MCF 10A (cell line): Measurements from ENCODE around the gene CAMTA1. TPM values are rescaled to one million over a fixed set of nuclear protein-coding genes. Genes with fewer than 3 reads are reported as not detected.
"Not testable (repeated sequence)": the region's sequence is repeated elsewhere in the genome, so short reads cannot be mapped to it uniquely, and the experiment has no call there.

ENCODE experiments used
- BruUV-seq: library from RNA; stranded (reverse); fragments of 400-500 nt; replicated peaks from 2 replicates; lab custom pipeline; 2021; lab: Mats Ljungman, UMichigan
- CTCF ChIA-PET: fragments of 300-600 bp; sonication (Branson Sonifier 250); formaldehyde crosslinking; extraction: SDS; loops from one replicate; lab custom pipeline; 2021; ENCODE audit warnings: antibody characterized with exemption, inconsistent platforms; lab: Yijun Ruan, JAX
- POLR2A ChIA-PET: fragments of 300-600, 350-650 bp; sonication (Branson Sonifier 250); formaldehyde crosslinking; extraction: SDS; loops from one replicate; lab custom pipeline; 2020; ENCODE audit warnings: antibody characterized with exemption, inconsistent platforms; lab: Yijun Ruan, JAX
- DNase-seq: peaks from one replicate; pipeline ENCODE4 v3.0.0-alpha.2; 2018; ENCODE audit not compliant: unreplicated experiment
- H3K27ac Mint-ChIP-seq: one replicate; pipeline ENCODE4 v1.8.0; 2022; ENCODE audit warnings: mild to moderate bottlenecking, low read depth, mixed read lengths; ENCODE audit not compliant: unreplicated experiment
- H3K27me3 Mint-ChIP-seq: one replicate; pipeline ENCODE4 v1.8.0; 2022; ENCODE audit warnings: mixed read lengths; ENCODE audit not compliant: insufficient read depth, unreplicated experiment
- H3K36me3 Mint-ChIP-seq: one replicate; pipeline ENCODE4 v1.8.0; 2022; ENCODE audit warnings: mild to moderate bottlenecking, moderate library complexity, mixed read lengths; ENCODE audit not compliant: insufficient read depth, unreplicated experiment
- H3K4me1 Mint-ChIP-seq: one replicate; pipeline ENCODE4 v1.8.0; 2022; ENCODE audit warnings: mixed read lengths; ENCODE audit not compliant: insufficient read depth, unreplicated experiment
- H3K4me3 Mint-ChIP-seq: one replicate; pipeline ENCODE4 v1.8.0; 2022; ENCODE audit warnings: mild to moderate bottlenecking, moderate library complexity, mixed read lengths; ENCODE audit not compliant: unreplicated experiment
- H3K9me3 Mint-ChIP-seq: one replicate; pipeline ENCODE4 v1.8.0; 2022; ENCODE audit warnings: mixed read lengths; ENCODE audit not compliant: unreplicated experiment
- intact Hi-C: fragments of 100-400 bp; cut with micrococcal nuclease; formaldehyde crosslinking; loops from 2 replicates; pipeline ENCODE4 v1.14.1; 2022
- total RNA-seq: library from RNA; stranded (reverse); gene quantifications from 2 replicates; pipeline ENCODE4 v1.2.3, GENCODE V29; 2022
- TF ChIP-seq, protein P1 (sequence below): fragments of 200-600 bp; IDR thresholded peaks from one replicate; pipeline ENCODE4 v1.8.0; 2022; ENCODE audit warnings: antibody characterized with exemption, mild to moderate bottlenecking; ENCODE audit not compliant: unreplicated experiment

The CAMTA1 gene
- total RNA-seq, 1 experiment from 2014 or later: 74.1 TPM

- Mint-ChIP-seq H3K36me3 (no peaks in the 10 kb centered on the region), H3K27me3 (peaks cover 44% of the 10 kb centered on the region), H3K4me1 (peaks cover 8% of the 10 kb centered on the region), H3K4me3 (no peak overlapping the region), H3K27ac (no peak overlapping the region), H3K9me3 (no peaks in the 10 kb centered on the region)
- BruUV-seq: no TSS peak
- TF ChIP-seq, protein P1, sequence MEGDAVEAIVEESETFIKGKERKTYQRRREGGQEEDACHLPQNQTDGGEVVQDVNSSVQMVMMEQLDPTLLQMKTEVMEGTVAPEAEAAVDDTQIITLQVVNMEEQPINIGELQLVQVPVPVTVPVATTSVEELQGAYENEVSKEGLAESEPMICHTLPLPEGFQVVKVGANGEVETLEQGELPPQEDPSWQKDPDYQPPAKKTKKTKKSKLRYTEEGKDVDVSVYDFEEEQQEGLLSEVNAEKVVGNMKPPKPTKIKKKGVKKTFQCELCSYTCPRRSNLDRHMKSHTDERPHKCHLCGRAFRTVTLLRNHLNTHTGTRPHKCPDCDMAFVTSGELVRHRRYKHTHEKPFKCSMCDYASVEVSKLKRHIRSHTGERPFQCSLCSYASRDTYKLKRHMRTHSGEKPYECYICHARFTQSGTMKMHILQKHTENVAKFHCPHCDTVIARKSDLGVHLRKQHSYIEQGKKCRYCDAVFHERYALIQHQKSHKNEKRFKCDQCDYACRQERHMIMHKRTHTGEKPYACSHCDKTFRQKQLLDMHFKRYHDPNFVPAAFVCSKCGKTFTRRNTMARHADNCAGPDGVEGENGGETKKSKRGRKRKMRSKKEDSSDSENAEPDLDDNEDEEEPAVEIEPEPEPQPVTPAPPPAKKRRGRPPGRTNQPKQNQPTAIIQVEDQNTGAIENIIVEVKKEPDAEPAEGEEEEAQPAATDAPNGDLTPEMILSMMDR: no peak
- POLR2A ChIA-PET: no interaction called here
- DNase-seq: no peak
- intact Hi-C loops: no loop called here
- CTCF ChIA-PET: interaction anchor here (1.1 to 1.2 kb wide), 2 partner anchors 8 to 14 kb away, joined by 3 read pairs; no protein-coding TSS in a partner anchor
Observed at GRCh38 chr1:7136166-7136953, 351.1 kb downstream of the CAMTA1 start.

DNA sequence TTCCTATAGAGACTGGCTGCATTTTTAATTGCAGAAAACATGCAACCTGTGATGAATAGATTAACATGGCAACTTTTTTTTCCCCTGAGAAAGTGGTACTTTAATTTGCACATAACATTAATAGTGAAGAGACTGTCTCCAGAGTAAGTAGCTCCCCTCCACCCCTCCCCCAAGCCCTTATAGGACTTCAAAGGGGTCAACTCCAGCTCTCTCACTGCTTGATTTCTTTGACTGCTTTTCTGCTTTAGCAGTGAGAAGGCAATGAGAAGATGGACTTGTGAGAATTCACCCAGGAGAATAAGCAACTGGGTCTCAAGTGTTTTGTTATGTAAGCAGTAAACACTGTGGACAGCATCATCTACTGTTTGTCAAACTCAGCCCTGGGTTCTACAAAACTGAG, 355.0 kb downstream of the CAMTA1 start:
- intact Hi-C loops: no loop called here
- Mint-ChIP-seq H3K9me3 (no peaks in the 10 kb centered on the region), H3K27ac (no peak overlapping the region), H3K36me3 (no peaks in the 10 kb centered on the region), H3K4me1 (peaks cover 8% of the 10 kb centered on the region), H3K27me3 (peaks cover 48% of the 10 kb centered on the region), H3K4me3 (no peak overlapping the region)
- POLR2A ChIA-PET: interaction anchor here (0.7 kb wide), 1 partner anchor 16 kb away, joined by 3 read pairs; no protein-coding TSS in a partner anchor
- CTCF ChIA-PET: interaction anchor here (0.8 kb wide), 1 partner anchor 529 kb away, joined by 6 read pairs; no protein-coding TSS in a partner anchor
- no TSS peak for BruUV-seq
- TF ChIP-seq, protein P1: no peak
- DNase-seq: no peak

- Mint-ChIP-seq H3K4me3 (no peak overlapping the region), H3K36me3 (no peaks in the 10 kb centered on the region), H3K9me3 (no peaks in the 10 kb centered on the region), H3K27ac (no peak overlapping the region), H3K27me3 (peaks cover 18% of the 10 kb centered on the region), H3K4me1 (no peaks in the 10 kb centered on the region)
- no TSS peak for BruUV-seq
- intact Hi-C loops: no loop called here
- TF ChIP-seq, protein P1: no peak
- ChIA-PET CTCF (no interaction called here), POLR2A (no interaction called here)
- no peak for DNase-seq
Observed at GRCh38 chr1:7145947-7146346, 360.7 kb downstream of the CAMTA1 start.

DNA sequence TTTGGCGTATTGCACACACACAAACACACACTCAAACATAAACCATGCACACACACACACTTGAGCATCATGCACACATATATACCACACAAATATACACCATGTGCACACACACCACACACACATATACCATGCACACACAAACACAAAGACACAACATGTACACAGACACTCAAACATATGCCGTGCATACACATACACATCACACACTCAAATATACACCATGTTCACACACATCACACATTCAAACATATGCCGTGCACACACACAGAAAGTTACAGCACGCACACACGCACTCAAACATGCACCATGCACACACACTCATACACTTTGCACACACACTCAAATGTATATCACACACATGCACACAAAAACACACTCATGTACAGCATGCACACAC, 361.5 kb downstream of the CAMTA1 start:
- CTCF ChIA-PET: no interaction called here
- intact Hi-C loops: no loop called here
- no TSS peak for BruUV-seq
- POLR2A ChIA-PET: no interaction called here
- no peaks in the 10 kb centered on the region for H3K4me1 Mint-ChIP-seq
- H3K4me3 Mint-ChIP-seq: no peak overlapping the region
- peaks cover 12% of the 10 kb centered on the region for H3K27me3 Mint-ChIP-seq
- H3K9me3 Mint-ChIP-seq: no peaks in the 10 kb centered on the region
- TF ChIP-seq, protein P1: no peak
- no peak for DNase-seq
- H3K36me3 Mint-ChIP-seq: no peaks in the 10 kb centered on the region
- H3K27ac Mint-ChIP-seq: no peak overlapping the region

DNA sequence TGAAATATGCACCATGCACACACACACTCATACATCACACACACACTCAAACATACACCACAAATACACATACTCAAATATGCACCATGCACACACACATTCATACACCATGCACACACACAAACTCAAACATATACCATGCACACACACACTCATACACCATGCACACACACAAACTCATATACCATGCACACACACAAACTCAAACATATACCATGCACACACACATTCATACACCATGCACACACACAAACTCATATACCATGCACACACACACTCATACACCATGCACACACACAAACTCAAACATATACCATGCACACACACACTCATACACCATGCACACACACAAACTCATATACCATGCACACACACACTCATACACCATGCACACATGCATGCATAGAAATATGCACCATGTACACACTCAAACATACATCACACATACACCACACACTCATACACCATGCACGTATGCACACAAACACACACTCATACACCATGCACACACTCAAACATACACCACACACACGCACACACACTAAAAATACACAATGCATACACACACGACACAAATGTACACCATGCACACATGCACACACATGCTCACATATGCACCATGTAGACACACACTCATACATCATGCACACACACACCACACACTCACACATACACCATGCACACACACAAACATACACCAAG, 362.5 kb downstream of the CAMTA1 start:
- CTCF ChIA-PET, H3K27me3 Mint-ChIP-seq, H3K4me3 Mint-ChIP-seq, POLR2A ChIA-PET, H3K4me1 Mint-ChIP-seq, H3K27ac Mint-ChIP-seq, H3K36me3 Mint-ChIP-seq, intact Hi-C loops, DNase-seq, BruUV-seq, H3K9me3 Mint-ChIP-seq: not testable (repeated sequence)
